HUDEP-2 (cell line): ENCODE data around the gene CGAS.
"Not testable (repeated sequence)": the region's sequence is repeated elsewhere in the genome, so short reads cannot be mapped to it uniquely, and the experiment has no call there.

Experiments used
- DNase-seq, 76 experiments: peaks; one replicate each; lab custom pipeline; 2025; ENCODE audit not compliant: unreplicated experiment in 76 of 76; lab: John Stamatoyannopoulos, UW

The CGAS gene

GRCh38 chr6:73400656-73401055, 51.4 kb downstream of the CGAS start:
- DNase-seq, result no peak

GRCh38 chr6:73395875-73396274, 56.2 kb downstream of the CGAS start:
- DNase-seq, result no peak

GRCh38 chr6:73394577-73395354, 57.3 kb downstream of the CGAS start, which contains the start of gene DDX43:
TSS of gene DDX43 (plus strand) at chr6:73394828. CDS start at chr6:73394906, 78 bp downstream.
- DNase-seq, result peak; percentile 59 to 99 (median 97)

DNA sequence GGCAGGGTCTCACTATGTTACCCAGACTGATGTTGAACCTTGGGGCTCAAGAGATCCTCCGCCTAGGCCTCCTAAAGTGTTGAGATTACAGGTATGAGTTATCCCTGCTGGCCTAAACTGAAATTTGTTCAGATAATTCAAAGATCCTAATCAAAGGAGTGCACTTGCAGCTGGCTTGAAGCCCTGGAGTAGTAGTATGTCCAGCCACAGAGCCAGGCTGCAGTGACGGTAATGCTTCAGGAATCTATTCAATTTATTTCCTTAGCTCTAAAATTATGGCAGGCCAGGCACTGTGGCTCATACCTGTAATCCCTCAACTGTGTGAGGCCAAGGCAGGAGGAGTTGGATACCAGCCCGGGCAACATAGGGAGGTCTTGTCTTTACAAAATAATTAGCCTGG, 58.8 kb downstream of the CGAS start:
- no peak for DNase-seq

- DNase-seq, result peak in 1 of 76 experiments; percentile 6
Observed at GRCh38 chr6:73392188-73392587, 59.9 kb downstream of the CGAS start.

DNA sequence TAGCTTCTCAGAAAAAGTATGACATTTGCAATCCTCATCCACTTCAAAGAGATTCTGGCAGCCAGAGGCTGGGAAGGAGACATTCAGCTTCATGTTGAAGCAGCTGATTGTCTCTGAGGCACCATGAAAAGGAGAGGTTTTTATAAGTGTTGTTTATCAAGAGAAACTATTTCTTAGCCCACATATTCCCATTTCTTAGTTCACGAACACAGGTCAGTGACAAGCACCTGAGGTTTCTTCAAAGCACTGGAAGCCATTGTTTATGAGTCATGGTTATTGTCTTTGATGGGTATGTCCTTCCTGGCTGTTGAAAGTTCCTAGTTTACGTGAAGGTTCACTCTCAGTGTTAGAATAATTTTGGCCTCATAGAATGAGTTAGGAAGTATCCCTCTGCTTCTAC, 60.4 kb downstream of the CGAS start:
- DNase-seq, result no peak

GRCh38 chr6:73389854-73390253, 62.2 kb downstream of the CGAS start:
- DNase-seq, result no peak

DNA sequence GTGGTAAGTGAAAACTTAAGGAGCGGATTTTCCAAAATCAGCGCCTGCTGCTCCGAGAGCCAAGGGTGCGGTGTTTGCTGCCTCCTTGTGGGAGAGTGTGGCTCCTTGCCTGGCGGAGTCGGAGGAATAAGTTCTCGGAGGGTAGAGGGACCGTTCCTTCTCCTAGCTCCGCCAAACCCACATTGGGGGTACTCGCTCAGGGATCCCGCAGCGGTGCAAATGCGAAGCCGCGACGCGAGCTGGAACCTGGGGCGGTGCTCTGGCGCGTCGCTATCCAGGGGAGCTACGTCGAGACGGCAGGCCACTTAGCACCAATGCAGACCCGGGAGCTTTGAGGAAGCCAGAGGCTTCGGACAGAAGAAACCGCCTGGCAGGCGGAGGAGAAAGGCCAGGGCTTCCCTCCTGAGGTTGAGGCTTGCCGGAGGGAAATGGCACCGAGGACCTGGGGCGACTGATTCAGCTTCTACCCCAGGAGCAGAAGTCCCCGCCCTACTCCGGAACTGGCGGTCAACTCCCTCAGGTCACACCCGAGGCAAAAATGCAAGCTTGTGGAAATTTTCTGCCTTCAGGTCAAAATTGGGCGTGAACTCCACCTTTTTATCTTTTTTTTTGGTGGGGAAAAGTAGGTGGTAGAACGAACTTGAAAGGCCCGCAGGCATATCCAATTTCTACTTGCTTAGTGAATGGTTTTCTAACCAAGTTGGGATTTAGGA, 63.1 kb downstream of the CGAS start:
- peak in 75 of 76 experiments; percentile 14 to 92 (median 74) for DNase-seq

GRCh38 chr6:73388433-73388799, 63.7 kb downstream of the CGAS start:
- DNase-seq, result no peak

DNA sequence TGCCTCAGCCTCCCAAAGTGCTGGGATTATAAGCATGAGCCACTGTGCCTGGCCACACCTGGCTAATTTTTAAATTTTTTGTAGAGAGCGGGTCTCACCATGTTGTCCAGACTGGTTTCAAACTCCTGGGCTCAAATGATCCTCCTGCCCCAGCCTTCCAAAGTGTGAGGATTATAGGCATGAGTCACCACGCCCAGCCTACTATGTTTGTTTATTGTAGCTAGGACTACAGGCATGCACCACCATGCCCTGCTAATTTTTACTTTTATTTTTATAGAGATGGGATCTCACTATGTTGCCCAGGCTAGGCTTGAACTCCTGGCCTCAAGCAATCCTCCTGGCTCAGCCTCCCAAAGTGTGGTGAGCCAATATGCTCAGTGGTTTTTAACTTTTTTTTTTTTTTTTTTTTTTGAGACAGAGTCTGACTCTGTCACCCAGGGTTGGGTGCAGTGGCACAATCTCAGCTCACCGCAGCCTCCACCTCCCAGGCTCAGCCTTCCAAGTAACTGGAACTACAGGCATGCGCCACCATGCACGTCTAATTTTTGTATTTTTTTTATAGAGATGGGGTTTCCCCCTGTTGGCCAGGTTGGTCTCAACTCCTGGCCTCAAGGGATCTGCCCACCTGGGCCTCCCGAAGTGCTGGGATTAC, 69.5 kb downstream of the CGAS start:
- no peak for DNase-seq

- not testable (repeated sequence) for DNase-seq
Observed at GRCh38 chr6:73381531-73381930, 70.6 kb downstream of the CGAS start.

DNA sequence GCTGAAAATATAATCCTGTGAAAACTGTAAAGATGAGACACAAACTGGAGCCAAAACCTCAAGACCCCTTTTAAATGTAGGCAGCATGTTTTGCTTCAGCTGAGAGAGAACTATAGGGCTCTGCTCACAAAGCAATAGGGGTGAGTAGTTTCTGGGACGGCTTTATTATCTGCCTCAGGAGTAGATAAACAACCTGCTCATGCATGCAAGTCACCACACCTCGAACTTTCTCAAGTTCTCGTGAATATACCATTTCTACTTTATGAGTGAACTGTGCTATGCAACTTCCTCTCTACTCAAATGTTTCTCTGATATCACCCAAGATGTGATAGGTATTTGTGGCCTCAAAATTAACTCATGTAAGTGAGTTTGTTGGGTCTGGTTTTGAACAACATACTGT, 74.9 kb downstream of the CGAS start:
- peak in 1 of 76 experiments; percentile 10 for DNase-seq

DNA sequence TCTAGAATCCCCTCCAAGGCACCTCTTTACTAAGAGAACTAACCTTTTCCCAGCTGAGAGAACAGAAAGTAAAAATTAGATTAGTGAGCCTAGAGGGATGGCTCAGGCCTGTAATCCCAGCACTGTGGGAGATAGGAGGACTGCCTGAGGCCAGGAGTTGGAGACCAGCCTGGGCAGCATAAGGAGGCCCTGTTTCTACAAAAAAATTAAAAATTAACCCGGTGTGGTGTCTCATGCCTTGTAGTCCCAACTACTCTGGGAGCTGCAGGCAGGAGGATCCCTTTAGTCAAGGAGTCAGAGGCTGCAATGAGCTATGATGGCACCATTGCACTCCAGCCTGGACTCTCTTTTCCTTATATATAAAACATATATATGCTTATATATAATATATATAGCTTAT, 76.9 kb downstream of the CGAS start:
- DNase-seq, result no peak
